H9 (cell line): ENCODE results near the gene PPFIA2. TPM values are rescaled to one million over a fixed set of nuclear protein-coding genes. Genes with fewer than 3 reads are reported as not detected.

Source experiments
- DNase-seq: peaks from one replicate; pipeline ENCODE4 v3.0.0-alpha.2; 2017
- H2AFZ ChIP-seq: one replicate; pipeline ENCODE4 v1.6.1; 2013; ENCODE audit warnings: mild to moderate bottlenecking, low read length, control low read depth, moderate library complexity
- H2AK5ac ChIP-seq: 2 replicates; pipeline ENCODE4 v1.6.1; 2013; ENCODE audit warnings: low read length, control low read depth, mixed read lengths; ENCODE audit not compliant: insufficient read length
- H2BK120ac ChIP-seq: one replicate; pipeline ENCODE4 v1.6.1; 2013; ENCODE audit warnings: low read depth, mild to moderate bottlenecking, low read length, control low read depth, inconsistent platforms; ENCODE audit not compliant: poor library complexity, severe bottlenecking
- H2BK12ac ChIP-seq: 2 replicates; pipeline ENCODE4 v1.6.1; 2013; ENCODE audit warnings: low read length, control low read depth, mixed read lengths, low read depth; ENCODE audit not compliant: insufficient read length
- H2BK15ac ChIP-seq: 2 replicates; pipeline ENCODE4 v1.6.1; 2013; ENCODE audit warnings: low read depth, low read length, control low read depth
- H2BK20ac ChIP-seq: one replicate; pipeline ENCODE4 v1.6.1; 2013; ENCODE audit warnings: low read depth, mild to moderate bottlenecking, low read length, control low read depth, inconsistent platforms; ENCODE audit not compliant: poor library complexity, severe bottlenecking
- H2BK5ac ChIP-seq: 2 replicates; pipeline ENCODE4 v1.6.1; 2013; ENCODE audit warnings: low read length, control low read depth, mixed read lengths; ENCODE audit not compliant: insufficient read length
- H3K14ac ChIP-seq: 2 replicates; pipeline ENCODE4 v1.6.1; 2013; ENCODE audit warnings: low read length, control low read depth; ENCODE audit not compliant: insufficient read depth
- H3K18ac ChIP-seq: 2 replicates; pipeline ENCODE4 v1.6.1; 2013; ENCODE audit warnings: low read depth, mild to moderate bottlenecking, mixed read lengths, low read length, control low read depth; ENCODE audit not compliant: insufficient read length
- H3K23ac ChIP-seq: 2 replicates; pipeline ENCODE4 v1.6.1; 2013; ENCODE audit warnings: low read length, control low read depth, mixed read lengths, low read depth; ENCODE audit not compliant: insufficient read length
- H3K23me2 ChIP-seq: 2 replicates; pipeline ENCODE4 v1.6.1; 2013; ENCODE audit warnings: low read depth, mild to moderate bottlenecking, mixed read lengths, low read length, control low read depth; ENCODE audit not compliant: insufficient read length, poor library complexity, severe bottlenecking
- H3K27ac ChIP-seq: 2 replicates; pipeline ENCODE4 v1.5.1; 2013; ENCODE audit warnings: low read length, control low read depth, mixed read lengths, low read depth; ENCODE audit not compliant: insufficient read length
- H3K27me3 ChIP-seq: 2 replicates; pipeline ENCODE4 v1.6.1; 2013; ENCODE audit warnings: low read length, control low read depth, inconsistent platforms; ENCODE audit not compliant: insufficient read depth
- H3K4ac ChIP-seq: 2 replicates; pipeline ENCODE4 v1.6.1; 2013; ENCODE audit warnings: low read depth, mild to moderate bottlenecking, control low read depth, inconsistent platforms, low read length, moderate library complexity
- H3K4me1 ChIP-seq: 2 replicates; pipeline ENCODE4 v1.6.1; 2013; ENCODE audit warnings: low read length, control low read depth, inconsistent platforms; ENCODE audit not compliant: insufficient read depth
- H3K4me2 ChIP-seq: 2 replicates; pipeline ENCODE4 v1.6.1; 2013; ENCODE audit warnings: low read length, control low read depth, mixed read lengths; ENCODE audit not compliant: insufficient read length, insufficient read depth
- H3K56ac ChIP-seq: 2 replicates; pipeline ENCODE4 v1.6.1; 2013; ENCODE audit warnings: low read depth, mild to moderate bottlenecking, mixed read lengths, low read length, control low read depth; ENCODE audit not compliant: insufficient read length
- H3K79me1 ChIP-seq: 2 replicates; pipeline ENCODE4 v1.6.1; 2013; ENCODE audit warnings: low read depth, mild to moderate bottlenecking, moderate library complexity, low read length, control low read depth, inconsistent platforms; ENCODE audit not compliant: insufficient read depth, poor library complexity, severe bottlenecking
- H3K79me2 ChIP-seq: 2 replicates; pipeline ENCODE4 v1.6.1; 2013; ENCODE audit warnings: low read length, control low read depth, inconsistent platforms; ENCODE audit not compliant: insufficient read depth
- H3K9ac ChIP-seq: 2 replicates; pipeline ENCODE4 v1.6.1; 2013; ENCODE audit warnings: low read length, control low read depth, mixed read lengths; ENCODE audit not compliant: insufficient read length; ENCODE audit errors: extremely low read depth
- H3K9me3 ChIP-seq: one replicate; pipeline ENCODE4 v1.6.1; 2013; ENCODE audit warnings: low read depth, low read length, inconsistent platforms; ENCODE audit not compliant: control insufficient read depth
- H3T11ph ChIP-seq: one replicate; pipeline ENCODE4 v1.6.1; 2013; ENCODE audit warnings: mild to moderate bottlenecking, low read length, control low read depth, inconsistent platforms
- H4K20me1 ChIP-seq: one replicate; pipeline ENCODE4 v1.6.1; 2013; ENCODE audit not compliant: control insufficient read depth, insufficient read length, insufficient read depth
- H4K5ac ChIP-seq: 2 replicates; pipeline ENCODE4 v1.6.1; 2013; ENCODE audit warnings: low read depth, mild to moderate bottlenecking, mixed read lengths, low read length, control low read depth; ENCODE audit not compliant: insufficient read length
- H4K8ac ChIP-seq: replicated peaks from 2 replicates; pipeline ENCODE4 v1.6.1; 2013; ENCODE audit warnings: low read length, control low read depth, mixed read lengths, low read depth; ENCODE audit not compliant: insufficient read length
- H4K91ac ChIP-seq: 2 replicates; pipeline ENCODE4 v1.6.1; 2013; ENCODE audit warnings: low read depth, mild to moderate bottlenecking, moderate library complexity, mixed read lengths, low read length, control low read depth; ENCODE audit not compliant: insufficient read length
- H3K27ac Mint-ChIP-seq, 3 experiments: 2 replicates in 2 of 3; 3 replicates in 1 of 3; pipeline ENCODE4 v1.8.0; 2020 to 2021; ENCODE audit warnings: mixed read lengths in 3 of 3, mild to moderate bottlenecking in 1 of 3, moderate library complexity in 1 of 3
- H3K27me3 Mint-ChIP-seq: 2 replicates; pipeline ENCODE4 v1.8.0; 2021; ENCODE audit warnings: low read depth, mild to moderate bottlenecking, moderate library complexity, mixed read lengths
- H3K36me3 Mint-ChIP-seq, 3 experiments: 2 replicates in 2 of 3; 3 replicates in 1 of 3; pipeline ENCODE4 v1.8.0; 2020 to 2021; ENCODE audit warnings: low read depth in 3 of 3, mixed read lengths in 3 of 3; ENCODE audit not compliant: insufficient read depth in 1 of 3
- H3K4me1 Mint-ChIP-seq, 2 experiments: 2 replicates each; pipeline ENCODE4 v1.8.0; 2020; ENCODE audit warnings: mixed read lengths in 2 of 2
- H3K4me3 Mint-ChIP-seq, 2 experiments: 2 replicates in 1 of 2; 3 replicates in 1 of 2; pipeline ENCODE4 v1.8.0; 2020 to 2021; ENCODE audit warnings: mild to moderate bottlenecking in 2 of 2, mixed read lengths in 2 of 2, moderate library complexity in 1 of 2
- H3K9me3 Mint-ChIP-seq, 2 experiments: 2 replicates in 1 of 2; 3 replicates in 1 of 2; pipeline ENCODE4 v1.8.0; 2020; ENCODE audit warnings: mild to moderate bottlenecking in 2 of 2, mixed read lengths in 2 of 2, moderate library complexity in 1 of 2
- CTCF ChIP-seq: fragments of 200-600 bp; sonication (generic); conservative IDR thresholded peaks from 3 replicates; pipeline ENCODE4 v1.8.0; 2021; ENCODE audit warnings: antibody characterized with exemption, mild to moderate bottlenecking
- WGBS: extraction: QIAGEN DNeasy Blood & Tissue Kit; methylation state at CpG from one replicate; pipeline ENCODE4 v1.1.7; 2013; ENCODE audit warnings: missing lambda C conversion rate, low lambda C conversion rate, mixed read lengths; ENCODE audit not compliant: insufficient read length; ENCODE audit errors: extremely low coverage; 5-methylcytosine and 5-hydroxymethylcytosine counted together
- total RNA-seq: library from RNA; stranded (reverse); gene quantifications from 2 replicates; pipeline ENCODE4 v1.2.1, GENCODE V29; 2021

PPFIA2 gene
- total RNA-seq, 1 experiment from 2014 or later: 1.3 TPM

GRCh38 chr12:81718616-81719015 is 40.5 kb downstream of the PPFIA2 start:
- no peak overlapping the region for H2BK20ac ChIP-seq
- H2BK5ac ChIP-seq: no peak overlapping the region
- H3K27me3 ChIP-seq: no peaks in the 10 kb centered on the region
- peaks cover 5 to 15% of the 10 kb centered on the region in 2 experiments for H3K4me1 Mint-ChIP-seq
- H3K23me2 ChIP-seq: no peaks in the 10 kb centered on the region
- no peaks in the 10 kb centered on the region for H3K27me3 Mint-ChIP-seq
- no peak overlapping the region for H3K23ac ChIP-seq
- WGBS: no CpG with 5 or more reads among the region's 2 CpGs
- no peak overlapping the region for H3K27ac ChIP-seq
- H3K27ac Mint-ChIP-seq: no peak overlapping the region
- no peak overlapping the region for H3K4ac ChIP-seq
- no peaks in the 10 kb centered on the region for H4K20me1 ChIP-seq
- no peaks in the 10 kb centered on the region for H3K79me1 ChIP-seq
- no peak overlapping the region for H2BK15ac ChIP-seq
- no peaks in the 10 kb centered on the region for H3K9me3 Mint-ChIP-seq
- H3K36me3 Mint-ChIP-seq: no peaks in the 10 kb centered on the region
- no peak overlapping the region for H2AK5ac ChIP-seq
- no peak overlapping the region for H4K91ac ChIP-seq
- H3K9ac ChIP-seq: no peak overlapping the region
- TF ChIP-seq CTCF: no peak
- H3K4me1 ChIP-seq: no peaks in the 10 kb centered on the region
- no peak overlapping the region for H4K5ac ChIP-seq
- H2AFZ ChIP-seq: no peak overlapping the region
- no peak overlapping the region for H4K8ac ChIP-seq
- no peak overlapping the region for H3K14ac ChIP-seq
- no peak for DNase-seq
- no peak overlapping the region for H2BK120ac ChIP-seq
- no peak overlapping the region for H3T11ph ChIP-seq
- no peak overlapping the region for H3K4me2 ChIP-seq
- H3K4me3 Mint-ChIP-seq: no peak overlapping the region
- H3K79me2 ChIP-seq: no peaks in the 10 kb centered on the region
- H3K56ac ChIP-seq: no peak overlapping the region
- H3K9me3 ChIP-seq: no peaks in the 10 kb centered on the region
- no peak overlapping the region for H2BK12ac ChIP-seq
- no peak overlapping the region for H3K18ac ChIP-seq
